ENCODE measurements around the gene OLFML2B. TPM values are rescaled to one million over a fixed set of nuclear protein-coding genes. Genes with fewer than 3 reads are reported as not detected.

OLFML2B gene
- 10 to 100 TPM in 1 of 5 donors, 1 to 10 TPM in 3, not detected in 1; 1.7 to 56.0 (median 3.2) TPM for total RNA-seq
- 1 to 10 TPM in 1 of 3 donors, under 1 TPM in 2; 0.31 to 1.2 (median 0.45) TPM for polyA plus RNA-seq
- long read RNA-seq, donor 1, partial matches to known transcripts, result 0 of 3 reads
- long read RNA-seq, donor 1, other reads (novel, unspliced or antisense), result 0 of 3 reads
- long read RNA-seq, donor 2, partial matches to known transcripts, result 0 of 6 reads
- long read RNA-seq, donor 2, other reads (novel, unspliced or antisense), result 0 of 6 reads
- long read RNA-seq, donor 3, partial matches to known transcripts, result 0 of 1 reads
- long read RNA-seq, donor 3, other reads (novel, unspliced or antisense), result 0 of 1 reads
- long read RNA-seq, donor 4, partial matches to known transcripts, result 0 of 1 reads
- long read RNA-seq, donor 4, other reads (novel, unspliced or antisense), result 0 of 1 reads
- long read RNA-seq, donor 5, partial matches to known transcripts, result 5 of 10 reads
- long read RNA-seq, donor 5, other reads (novel, unspliced or antisense), result 0 of 10 reads
- long read RNA-seq, donor 6, result 0 reads
- long read RNA-seq, donor 7, partial matches to known transcripts, result 0 of 4 reads
- long read RNA-seq, donor 7, other reads (novel, unspliced or antisense), result 0 of 4 reads
- long read RNA-seq, donor 8, partial matches to known transcripts, result 0 of 2 reads
- long read RNA-seq, donor 8, other reads (novel, unspliced or antisense), result 0 of 2 reads
- long read RNA-seq, donor 9, partial matches to known transcripts, result 5 of 6 reads
- long read RNA-seq, donor 9, other reads (novel, unspliced or antisense), result 0 of 6 reads
- long read RNA-seq, donor 10, partial matches to known transcripts, result 0 of 1 reads
- long read RNA-seq, donor 10, other reads (novel, unspliced or antisense), result 0 of 1 reads

DNA sequence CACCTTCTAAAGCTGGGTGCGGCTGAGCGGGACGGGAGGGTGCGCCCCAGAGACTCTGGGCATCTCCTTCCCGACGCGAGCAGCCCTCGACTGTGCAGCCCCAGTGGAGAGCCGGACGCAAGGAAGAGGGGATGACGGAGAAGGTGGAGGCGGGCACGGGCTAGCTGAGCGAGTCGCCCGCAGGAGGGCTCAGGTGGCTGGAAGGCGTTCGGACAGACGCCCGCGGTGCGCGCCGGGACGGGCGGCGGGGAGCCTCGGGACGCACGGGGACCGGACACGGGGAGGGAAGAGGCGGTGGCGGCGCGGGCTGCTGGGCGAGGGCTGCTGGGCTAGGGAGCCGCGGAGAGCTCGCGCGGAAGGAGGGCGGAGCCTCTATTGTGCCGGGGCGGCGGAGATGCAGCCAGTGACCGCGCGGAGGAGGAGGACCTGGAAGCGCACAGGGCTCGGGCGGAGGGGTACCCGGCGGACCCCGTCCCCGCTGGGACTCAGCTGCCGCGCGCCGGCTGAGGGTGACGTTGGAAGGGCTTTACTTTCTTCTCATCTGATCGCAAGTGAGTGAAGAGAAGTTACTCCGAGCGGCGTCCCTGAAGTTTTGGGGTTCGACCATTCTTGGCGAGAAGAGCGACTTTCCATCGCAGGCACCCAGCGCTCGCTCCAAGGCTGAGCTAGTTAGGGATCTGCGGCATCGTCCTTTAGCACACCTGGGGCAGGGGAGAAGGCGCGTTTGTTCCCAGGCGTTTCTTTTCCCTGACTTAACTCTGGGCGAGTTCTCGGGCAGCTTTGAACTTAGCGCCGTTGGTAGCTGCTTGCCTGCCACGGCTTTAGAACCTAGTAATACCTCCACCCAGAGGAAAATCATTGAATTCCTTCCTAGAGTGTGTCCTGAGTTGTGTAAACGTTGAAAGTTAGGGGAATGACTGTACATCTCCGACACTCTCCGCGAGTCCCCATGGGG lies at the start of gene OLFML2B:
Gene OLFML2B (minus strand): TSS at position 323 of the 955 bp plus-strand sequence. CDS start 439 bp downstream, outside the sequence.
- 1% methylated on average over 38 to 85 of the region's 85 CpGs for WGBS, 5 donors
- intact Hi-C loops (cut with DNase I; ENCODE audit: low total_unique reads), result no loop called here
- TF ChIP-seq, protein P1, sequence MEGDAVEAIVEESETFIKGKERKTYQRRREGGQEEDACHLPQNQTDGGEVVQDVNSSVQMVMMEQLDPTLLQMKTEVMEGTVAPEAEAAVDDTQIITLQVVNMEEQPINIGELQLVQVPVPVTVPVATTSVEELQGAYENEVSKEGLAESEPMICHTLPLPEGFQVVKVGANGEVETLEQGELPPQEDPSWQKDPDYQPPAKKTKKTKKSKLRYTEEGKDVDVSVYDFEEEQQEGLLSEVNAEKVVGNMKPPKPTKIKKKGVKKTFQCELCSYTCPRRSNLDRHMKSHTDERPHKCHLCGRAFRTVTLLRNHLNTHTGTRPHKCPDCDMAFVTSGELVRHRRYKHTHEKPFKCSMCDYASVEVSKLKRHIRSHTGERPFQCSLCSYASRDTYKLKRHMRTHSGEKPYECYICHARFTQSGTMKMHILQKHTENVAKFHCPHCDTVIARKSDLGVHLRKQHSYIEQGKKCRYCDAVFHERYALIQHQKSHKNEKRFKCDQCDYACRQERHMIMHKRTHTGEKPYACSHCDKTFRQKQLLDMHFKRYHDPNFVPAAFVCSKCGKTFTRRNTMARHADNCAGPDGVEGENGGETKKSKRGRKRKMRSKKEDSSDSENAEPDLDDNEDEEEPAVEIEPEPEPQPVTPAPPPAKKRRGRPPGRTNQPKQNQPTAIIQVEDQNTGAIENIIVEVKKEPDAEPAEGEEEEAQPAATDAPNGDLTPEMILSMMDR (IDR thresholded peaks at IDR 0.05), result no peak
- TF ChIP-seq POLR2AphosphoS5 (IDR thresholded peaks at IDR 0.05) (no peak), POLR2A (IDR thresholded peaks at IDR 0.05) (no peak), EP300 (IDR thresholded peaks at IDR 0.05) (no peak)
- H3K4me1 ChIP-seq, result peaks cover 5 to 40% (median 19%) of the 10 kb centered on the region in 4 donors
- DNase-seq, result peak; percentile 66 to 88
- peaks cover 0 to 52% (median 14%) of the 10 kb centered on the region in 3 donors for H3K27me3 ChIP-seq
- H3K36me3 ChIP-seq, result no peaks in the 10 kb centered on the region
- H3K9me3 ChIP-seq, result no peaks in the 10 kb centered on the region
- peak within 1 kb of the TSS; percentile 51 to 64 (median 60) for H3K4me3 ChIP-seq
- H3K27ac ChIP-seq, result peak within 1 kb of the TSS in 4 of 5 donors; percentile 7 to 65 (median 26)

DNA sequence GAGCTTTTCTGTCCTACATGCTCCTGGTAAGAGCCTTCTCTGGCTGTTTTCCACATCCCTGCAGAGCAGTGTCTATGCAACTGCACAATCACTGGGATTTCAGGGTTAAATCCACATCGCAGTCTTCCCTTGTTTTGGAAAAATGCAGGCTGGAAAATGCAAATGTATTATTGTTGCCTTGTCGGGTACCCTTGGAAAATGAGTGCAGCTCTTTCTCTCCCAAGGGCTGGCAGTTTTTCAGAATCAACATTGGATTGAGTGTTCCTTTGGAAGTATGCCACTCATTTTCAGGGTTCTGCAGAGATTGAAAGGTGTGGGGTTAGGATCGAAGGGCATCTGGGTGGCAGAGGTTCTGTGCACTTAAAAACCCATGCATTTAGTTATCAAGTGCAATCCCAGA lies 49.1 kb upstream of the OLFML2B start:
- Histone ChIP-seq H3K9me3 (peaks cover 0 to 6% (median 0%) of the 10 kb centered on the region in 4 donors), H3K27me3 (peaks cover 0 to 15% (median 9%) of the 10 kb centered on the region in 3 donors), H3K27ac (peak overlapping the region in 2 of 5 donors; percentile 5 to 52), H3K4me3 (no peak overlapping the region), H3K4me1 (peaks cover 7 to 55% (median 36%) of the 10 kb centered on the region in 4 donors), H3K36me3 (peaks cover 0 to 10% (median 0%) of the 10 kb centered on the region in 4 donors)
- no peak for DNase-seq
- 19 to 47% (median 30%) methylated on average over 3 of the region's 3 CpGs for WGBS, 5 donors
- TF ChIP-seq EP300 (IDR thresholded peaks at IDR 0.05), result no peak
- TF ChIP-seq POLR2A (IDR thresholded peaks at IDR 0.05), result no peak
- intact Hi-C loops (cut with DNase I; ENCODE audit: low total_unique reads), result no loop called here

DNA sequence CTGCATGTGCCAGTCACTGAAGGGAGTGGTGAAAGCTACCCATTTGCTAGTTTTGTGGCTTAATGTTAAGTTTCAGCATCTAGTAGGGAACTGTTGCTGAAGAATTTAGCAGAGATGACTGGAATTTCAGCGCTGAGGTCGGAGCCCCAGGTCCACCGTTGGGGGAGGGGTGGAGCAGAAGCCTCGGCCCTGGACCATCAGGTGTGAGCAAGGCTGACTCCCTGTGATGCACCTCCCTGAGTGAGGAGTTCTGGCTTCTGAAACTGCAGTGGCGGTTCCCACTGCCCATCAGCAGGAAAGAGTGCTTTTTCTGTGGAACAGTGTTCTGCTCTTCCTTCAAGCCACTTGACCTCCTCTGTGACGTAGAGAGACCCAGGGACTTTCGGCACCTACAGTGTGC lies 47.2 kb upstream of the OLFML2B start:
- Histone ChIP-seq H3K9me3 (peaks cover 0 to 6% (median 0%) of the 10 kb centered on the region in 4 donors), H3K4me1 (peaks cover 7 to 47% (median 36%) of the 10 kb centered on the region in 4 donors), H3K4me3 (peak overlapping the region; percentile 74 to 88 (median 76)), H3K27ac (peak overlapping the region; percentile 64 to 89 (median 83)), H3K36me3 (peaks cover 0 to 10% (median 0%) of the 10 kb centered on the region in 4 donors), H3K27me3 (peaks cover 0 to 18% (median 9%) of the 10 kb centered on the region in 3 donors)
- DNase-seq, result peak in 1 of 2 donors; percentile 18
- intact Hi-C loops (cut with DNase I; ENCODE audit: low total_unique reads), result no loop called here
- 16 to 36% (median 22%) methylated on average over 7 of the region's 7 CpGs for WGBS, 5 donors
- TF ChIP-seq POLR2AphosphoS5 (IDR thresholded peaks at IDR 0.05) (no peak), EP300 (IDR thresholded peaks at IDR 0.05) (no peak), POLR2A (IDR thresholded peaks at IDR 0.05) (no peak)
- TF ChIP-seq, protein P1 (IDR thresholded peaks at IDR 0.05), result no peak

DNA sequence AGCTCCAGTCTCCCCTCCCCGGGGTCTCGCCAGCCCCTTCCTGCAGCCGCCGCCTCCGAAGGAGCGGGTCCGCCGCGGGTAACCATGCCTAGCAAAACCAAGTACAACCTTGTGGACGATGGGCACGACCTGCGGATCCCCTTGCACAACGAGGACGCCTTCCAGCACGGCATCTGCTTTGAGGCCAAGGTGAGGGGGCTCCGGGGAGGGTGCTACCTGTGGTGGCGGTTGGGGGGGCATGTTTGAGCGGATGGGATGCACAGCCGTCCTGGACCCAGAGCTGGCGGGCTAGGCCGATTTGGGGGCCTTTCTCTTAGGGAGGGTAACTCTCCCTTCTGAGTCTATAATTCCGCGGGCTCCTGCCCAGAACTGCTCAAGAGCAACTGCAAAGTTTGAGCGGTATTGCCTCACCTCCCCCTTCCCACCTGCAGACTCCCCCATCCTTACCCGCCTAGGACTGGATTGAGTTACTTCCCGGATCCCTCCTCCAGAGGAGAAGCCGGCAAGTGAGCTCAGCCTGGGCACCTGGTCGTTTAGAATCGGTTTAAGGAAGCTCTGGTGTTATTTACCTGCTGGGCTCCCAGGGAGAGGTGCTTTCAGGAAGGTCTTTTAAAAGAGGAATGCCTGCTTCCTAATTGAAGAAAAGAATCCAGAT lies 46.6 kb upstream of the OLFML2B start:
- Histone ChIP-seq H3K4me1 (peaks cover 7 to 43% (median 36%) of the 10 kb centered on the region in 4 donors), H3K4me3 (peak overlapping the region; percentile 74 to 88 (median 76)), H3K9me3 (peaks cover 0 to 6% (median 0%) of the 10 kb centered on the region in 4 donors), H3K27me3 (peaks cover 0 to 19% (median 9%) of the 10 kb centered on the region in 3 donors), H3K36me3 (peaks cover 0 to 9% (median 0%) of the 10 kb centered on the region in 4 donors), H3K27ac (peak overlapping the region; percentile 82 to 99 (median 89))
- TF ChIP-seq POLR2AphosphoS5 (IDR thresholded peaks at IDR 0.05), result no peak
- TF ChIP-seq EP300 (IDR thresholded peaks at IDR 0.05), result no peak
- intact Hi-C loops (cut with DNase I; ENCODE audit: low total_unique reads), result no loop called here
- 0 to 2% (median 2%) methylated on average over 13 to 29 of the region's 29 CpGs for WGBS, 5 donors
- DNase-seq, result peak; percentile 42 to 78
